Muscle of arm (tissue), 12 donors: Measurements from ENCODE around the gene EGR1. TPM values are rescaled to one million over a fixed set of nuclear protein-coding genes. Genes with fewer than 3 reads are reported as not detected.
A peak's percentile ranks its signal among the peaks of the same experiment; 100 is the strongest.
"Not testable (repeated sequence)": the region's sequence is repeated elsewhere in the genome, so short reads cannot be mapped to it uniquely, and the experiment has no call there.

ENCODE experiments used
- DNase-seq: peaks from one replicate; pipeline ENCODE4 v3.0.0-alpha.2; 2013
- polyA plus RNA-seq, 12 donors: library from polyadenylated mRNA; unstranded; fragments of 120-200 nt; gene quantifications; one replicate each; pipeline ENCODE4 v1.2.1, GENCODE V29; 2013; ENCODE audit not compliant: insufficient read length in 12 of 12

Gene EGR1
- polyA plus RNA-seq, 12 donors, result 107 to 2,227 (median 335) TPM

DNA sequence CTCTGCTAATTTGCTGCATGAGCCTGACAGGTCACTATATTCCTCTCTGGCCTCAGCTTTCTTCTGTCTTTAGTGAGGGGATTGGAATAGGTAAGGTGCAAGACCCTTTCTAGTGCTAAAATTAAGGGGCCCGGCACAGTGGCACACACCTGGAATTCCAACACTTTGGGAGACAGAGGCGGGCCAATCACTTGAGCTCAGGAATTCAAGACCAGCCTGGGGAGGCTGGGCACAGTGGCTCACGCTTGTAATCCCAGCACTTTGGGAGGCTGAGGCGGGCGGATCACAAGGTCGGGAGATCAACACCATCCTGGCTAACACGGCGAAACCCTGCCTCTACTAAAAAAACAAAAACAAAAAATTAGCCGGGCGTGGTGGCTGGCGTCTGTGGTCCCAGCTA is 37.2 kb downstream of the EGR1 start:
- DNase-seq, result no peak

DNA sequence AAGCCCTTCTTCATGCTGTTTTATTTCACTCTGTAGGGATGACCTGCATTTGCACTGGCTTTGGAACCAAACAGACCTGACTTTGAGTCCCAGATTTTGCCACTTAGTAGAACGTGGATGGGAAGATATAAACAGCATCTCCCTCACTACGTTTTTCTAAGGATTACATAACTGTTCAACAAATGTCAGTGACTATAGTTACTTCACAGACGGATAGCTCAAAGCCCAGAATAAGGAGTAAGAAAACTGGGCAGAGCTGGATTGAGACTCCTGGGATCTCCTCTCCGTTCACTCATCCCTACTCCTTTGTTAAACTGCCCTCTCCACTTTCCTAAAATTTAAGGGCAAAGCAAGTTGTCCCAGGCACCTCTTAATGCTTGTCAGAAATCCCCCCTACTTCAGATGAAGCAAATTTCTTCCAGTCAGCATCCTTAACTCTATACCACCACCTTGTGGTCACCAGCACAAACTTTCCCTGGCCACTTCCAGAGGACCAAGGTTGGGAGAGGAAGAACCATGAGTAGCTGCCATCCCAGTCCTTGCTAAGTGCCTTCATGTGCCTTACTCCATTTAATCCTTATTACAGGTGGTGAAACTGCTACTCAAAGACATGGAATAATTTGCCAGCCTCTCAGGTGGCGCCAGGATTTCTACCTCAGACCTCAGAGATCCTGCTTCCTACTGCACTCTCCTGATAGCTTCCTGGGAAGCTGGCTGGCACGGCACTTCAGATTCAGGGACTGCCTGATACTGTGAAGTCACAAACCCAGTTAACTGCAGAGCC is 38.4 kb downstream of the EGR1 start:
- DNase-seq, result peak; percentile 73

DNA sequence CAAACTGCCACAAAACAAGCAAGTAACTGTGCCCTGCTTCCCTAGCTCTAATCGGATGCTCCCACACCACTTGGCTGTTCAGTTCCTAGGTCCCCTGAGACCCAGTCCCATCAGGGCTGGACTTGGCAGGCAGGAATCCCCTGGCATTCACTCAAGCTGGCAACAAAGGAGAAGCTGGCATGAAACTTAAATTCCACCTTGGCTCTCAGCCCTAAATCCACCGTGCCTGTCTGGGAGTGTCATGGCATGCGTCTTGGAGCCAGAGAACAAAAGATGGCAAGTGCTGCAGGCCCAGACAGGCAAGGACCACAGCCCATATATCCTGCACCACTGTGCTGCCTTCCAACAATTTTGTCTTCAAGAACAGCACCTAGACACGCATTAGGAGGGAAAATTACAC is 39.5 kb downstream of the EGR1 start:
- no peak for DNase-seq

DNA sequence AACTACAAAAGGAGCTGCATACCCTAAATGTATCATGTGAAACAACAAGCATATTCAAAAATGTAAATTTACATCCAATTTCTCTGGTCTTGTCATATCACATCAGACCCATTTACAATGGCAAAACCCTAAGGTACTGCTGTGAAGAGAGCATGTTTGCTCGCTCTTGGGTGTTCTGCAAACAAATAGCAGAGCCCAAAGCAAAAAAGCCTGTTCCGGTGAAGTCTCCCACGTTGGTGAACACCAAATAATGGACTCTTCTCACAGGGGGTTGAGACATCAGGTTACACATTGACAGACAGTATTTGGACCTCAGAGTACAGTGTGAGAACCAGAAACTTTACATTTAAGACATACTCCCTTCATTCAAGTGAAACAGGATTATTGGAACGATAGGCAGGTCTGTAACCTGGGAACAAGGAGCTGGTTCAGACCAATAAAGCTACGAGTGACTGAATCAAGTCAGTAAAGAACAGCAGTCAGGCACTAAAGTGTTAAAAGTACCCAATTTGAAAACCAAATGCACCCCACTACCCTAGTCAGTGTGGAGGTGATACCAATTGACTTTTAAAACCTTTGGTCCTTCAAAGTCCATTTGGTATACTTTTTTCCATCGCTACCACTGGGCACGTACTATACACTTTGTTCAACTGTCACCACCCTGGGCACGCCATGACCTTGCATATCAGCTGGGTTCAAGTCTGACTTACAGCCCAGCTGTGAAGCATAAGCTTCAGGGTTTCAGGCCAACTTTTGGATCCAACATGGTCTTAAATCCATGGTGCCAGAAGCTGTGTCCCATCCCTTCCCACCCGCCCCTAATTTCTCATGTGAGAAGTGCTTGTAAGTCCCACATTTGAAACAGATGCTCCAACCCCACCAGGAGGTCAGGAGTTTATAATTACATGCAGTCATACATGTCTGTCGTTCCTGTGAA is 41.4 kb downstream of the EGR1 start:
- DNase-seq, result no peak

DNA sequence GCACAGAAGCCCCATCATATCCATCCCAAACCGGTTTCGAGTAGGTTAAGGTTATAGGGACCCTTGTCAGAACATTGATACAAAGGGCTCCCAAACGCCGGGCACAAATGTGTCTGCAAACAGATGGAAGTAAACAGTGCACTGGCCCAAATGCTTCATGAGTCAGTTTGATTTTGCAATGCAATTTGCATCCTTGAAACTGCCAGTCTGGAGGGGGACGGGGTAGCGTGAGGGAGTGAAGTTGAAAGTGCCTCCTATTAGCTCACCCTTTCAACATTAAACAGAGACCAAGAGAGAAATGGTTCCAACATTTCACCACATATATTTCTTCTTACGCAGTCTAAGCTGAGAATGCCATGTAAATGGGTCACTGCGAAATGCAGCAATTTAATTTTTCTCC is 42.2 kb downstream of the EGR1 start:
- not testable (repeated sequence) for DNase-seq

DNA sequence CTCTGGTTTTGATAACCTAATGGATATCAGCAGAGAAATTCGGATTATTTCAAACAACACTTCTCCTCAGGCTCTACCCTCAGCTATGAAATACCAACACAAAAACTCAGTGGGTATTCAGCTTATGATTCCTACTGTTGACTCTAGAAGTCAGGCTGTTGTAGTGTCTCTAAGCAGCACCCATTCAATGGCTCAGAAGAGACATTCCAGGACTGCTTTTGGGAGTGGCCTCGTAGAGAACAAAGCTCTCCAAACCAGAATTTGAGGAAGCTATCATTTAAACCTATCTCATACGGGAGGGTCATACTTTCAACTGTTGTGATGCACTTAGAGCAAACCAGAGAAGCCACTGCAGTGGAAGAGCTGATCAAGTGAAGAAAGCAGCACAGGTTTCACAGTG is 43.7 kb downstream of the EGR1 start:
- no peak for DNase-seq

DNA sequence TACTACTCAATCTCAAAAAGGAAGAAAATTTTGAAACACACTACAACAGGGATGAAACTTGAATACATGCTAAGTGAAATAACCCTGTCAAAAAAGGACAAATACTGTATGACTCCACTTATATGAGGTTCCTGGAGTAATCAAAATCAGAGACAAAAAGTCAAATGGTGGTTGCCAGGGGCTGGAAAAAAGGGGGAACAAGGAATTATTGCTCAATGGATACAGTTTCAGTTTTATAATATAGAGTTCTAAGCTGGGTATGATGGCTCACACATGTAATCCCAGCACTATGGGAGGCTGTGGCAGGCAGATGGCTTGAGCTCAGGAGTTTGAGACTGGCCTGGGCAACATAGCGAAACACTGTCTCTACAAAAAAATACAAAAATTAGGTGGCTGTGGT is 48.7 kb downstream of the EGR1 start:
- DNase-seq, result no peak

DNA sequence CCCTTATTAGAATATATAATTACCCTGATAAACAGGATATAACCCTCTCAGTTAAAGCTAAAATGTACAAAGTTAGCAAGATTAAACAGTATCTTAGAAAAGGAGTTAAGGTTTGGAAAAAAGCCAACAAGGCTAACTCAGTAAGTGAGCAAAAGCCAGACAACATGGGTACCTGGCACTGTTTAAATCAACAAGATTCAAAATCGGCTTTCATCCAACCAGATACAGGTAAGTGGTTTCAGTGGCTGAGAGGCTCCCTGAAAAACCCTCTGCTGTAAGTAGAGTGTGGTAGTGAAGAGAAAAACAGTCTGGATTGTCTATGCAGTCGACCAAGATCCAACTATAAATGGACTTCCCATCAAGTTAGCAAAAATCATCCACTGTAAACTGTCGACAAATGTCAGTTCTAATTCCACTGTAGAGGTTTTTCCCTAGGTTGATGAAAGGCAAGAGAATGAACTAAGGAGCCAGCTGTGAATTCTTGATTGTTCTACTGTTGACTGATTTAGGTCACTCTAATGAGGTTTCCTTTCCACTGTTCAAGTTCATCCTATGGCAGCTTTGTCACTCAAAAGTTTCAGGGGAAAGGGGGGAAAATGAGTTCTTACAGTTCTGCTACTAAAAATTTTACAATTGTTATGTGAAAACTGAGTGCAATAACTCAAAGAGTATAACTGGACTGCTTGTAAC is 50.4 kb downstream of the EGR1 start:
- no peak for DNase-seq

DNA sequence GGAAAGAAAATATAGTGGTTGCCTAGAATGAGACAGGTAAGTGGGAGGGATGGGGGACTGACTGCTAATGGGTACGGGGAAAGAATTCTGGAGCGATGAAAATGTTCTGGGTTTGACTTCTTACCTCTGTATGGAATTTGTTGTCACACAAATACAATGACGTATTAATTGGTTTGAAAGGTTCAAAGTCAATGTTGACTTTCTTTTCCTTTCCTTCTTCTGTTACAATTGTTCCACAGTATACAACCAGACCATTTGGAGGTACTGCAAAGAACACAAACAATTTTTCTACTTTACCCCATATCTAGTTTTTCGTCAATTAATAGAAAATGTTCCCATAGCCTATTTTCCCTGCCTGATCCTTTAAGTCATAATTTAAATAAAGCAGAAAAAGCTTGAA is 52.2 kb downstream of the EGR1 start:
- no peak for DNase-seq

Other genes with a start within 250 kb of the EGR1 start
- 10 to 100 TPM in 2 of 12 donors, 1 to 10 TPM in 8, not detected in 2; 2.7 to 16.3 (median 5.1) TPM for gene GFRA3, start 190.9 kb upstream of the EGR1 start, polyA plus RNA-seq
- gene CDC25C, start 133.7 kb upstream of the EGR1 start, polyA plus RNA-seq, result 10 to 100 TPM in 1 of 12 donors, 1 to 10 TPM in 10, not detected in 1; 1.9 to 13.0 (median 4.2) TPM
- gene FAM53C, start 127.2 kb upstream of the EGR1 start, polyA plus RNA-seq, result 10 to 100 TPM in 11 of 12 donors, not detected in 1; 32.5 to 56.7 (median 40.6) TPM
- 10 to 100 TPM in 11 of 12 donors, not detected in 1; 41.3 to 74.2 (median 64.8) TPM for gene KDM3B, start 112.8 kb upstream of the EGR1 start, polyA plus RNA-seq
- 10 to 100 TPM in 11 of 12 donors, not detected in 1; 10.6 to 35.2 (median 15.8) TPM for gene REEP2, start 26.4 kb upstream of the EGR1 start, polyA plus RNA-seq
- 10 to 100 TPM in 11 of 12 donors, not detected in 1; 33.8 to 57.1 (median 52.4) TPM for gene ETF1, start 77.8 kb downstream of the EGR1 start, polyA plus RNA-seq
- 100 to 1,000 TPM in 11 of 12 donors, not detected in 1; 126 to 225 (median 161) TPM for gene HSPA9, start 109.9 kb downstream of the EGR1 start, polyA plus RNA-seq